OCI-LY3 (cell line): ENCODE measurements around the gene TOR1A.
A peak's percentile ranks its signal among the peaks of the same experiment; 100 is the strongest.

ENCODE experiments used
- H2AFZ ChIP-seq: fragments of 200-600, 300-600 bp; shearing (Covaris generic); 2 replicates; pipeline ENCODE4 v1.6.0; 2014; ENCODE audit warnings: antibody characterized with exemption, low read depth, low read length
- H3K27ac ChIP-seq: fragments of 200-600, 300-600 bp; sonication (generic); 2 replicates; pipeline ENCODE4 v1.5.1; 2014; ENCODE audit warnings: mild to moderate bottlenecking, low read length, moderate library complexity, mixed read lengths
- H3K27me3 ChIP-seq: fragments of 200-600, 300-600 bp; sonication (generic); 2 replicates; pipeline ENCODE4 v1.6.1; 2014; ENCODE audit warnings: low read depth, low read length, mixed read lengths
- H3K36me3 ChIP-seq: fragments of 200-600, 300-600 bp; sonication (generic); replicated peaks from 2 replicates; pipeline ENCODE3; 2014; ENCODE audit warnings: low read depth, low read length, mixed read lengths
- H3K4me1 ChIP-seq: fragments of 300-600, 200-600 bp; sonication (generic); 2 replicates; pipeline ENCODE4 v1.6.1; 2014; ENCODE audit warnings: low read length, mixed read lengths
- H3K4me2 ChIP-seq: fragments of 200-600, 300-600 bp; sonication (generic); 2 replicates; pipeline ENCODE4 v1.6.1; 2014; ENCODE audit warnings: low read length, mixed read lengths
- H3K4me3 ChIP-seq: fragments of 300-600, 200-600 bp; sonication (generic); 2 replicates; pipeline ENCODE4 v1.5.1; 2014; ENCODE audit warnings: antibody characterized with exemption, mild to moderate bottlenecking, low read length, moderate library complexity
- H3K79me2 ChIP-seq: fragments of 300-600, 200-600 bp; shearing (Covaris generic); 2 replicates; pipeline ENCODE4 v1.6.1; 2014; ENCODE audit warnings: mild to moderate bottlenecking, low read length, mixed read lengths
- H3K9ac ChIP-seq: fragments of 300-600, 200-600 bp; shearing (Covaris generic); 2 replicates; pipeline ENCODE4 v1.6.0; 2014; ENCODE audit warnings: mild to moderate bottlenecking, low read length, moderate library complexity
- H3K9me3 ChIP-seq: fragments of 200-600, 300-600 bp; shearing (Covaris generic); 2 replicates; pipeline ENCODE4 v1.6.1; 2014; ENCODE audit warnings: low read length, mixed read lengths; ENCODE audit not compliant: insufficient read depth
- H4K20me1 ChIP-seq: fragments of 200-600, 300-600 bp; sonication (generic); 2 replicates; pipeline ENCODE4 v1.6.1; 2016; ENCODE audit warnings: low read length, mixed read lengths; ENCODE audit not compliant: insufficient read depth
- CTCF ChIP-seq: fragments of 200-600, 300-600 bp; sonication (generic); IDR thresholded peaks from 2 replicates; pipeline ENCODE4 v1.5.1; 2014; ENCODE audit warnings: antibody characterized with exemption, low read length, low read depth
- EZH2phosphoT487 ChIP-seq: fragments of 200-600 bp; shearing (Covaris generic); IDR thresholded peaks from 2 replicates; pipeline ENCODE4 v1.6.1; 2018; ENCODE audit warnings: antibody characterized with exemption, mixed run types, low read depth

Gene TOR1A

GRCh38 chr9:129835860-129836223 lies 11.9 kb upstream of the TOR1A start:
- Histone ChIP-seq H3K9ac (peak overlapping the region; percentile 76), H3K9me3 (no peaks in the 10 kb centered on the region), H3K4me1 (peaks cover 14% of the 10 kb centered on the region), H3K27me3 (no peaks in the 10 kb centered on the region), H3K36me3 (peaks cover 12% of the 10 kb centered on the region), H3K4me2 (peak overlapping the region; percentile 87), H4K20me1 (no peaks in the 10 kb centered on the region), H2AFZ (no peak overlapping the region; the same call in 1 of the 2 replicates), H3K79me2 (peaks cover 27% of the 10 kb centered on the region), H3K4me3 (peak overlapping the region; percentile 94), H3K27ac (no peak overlapping the region)
- TF ChIP-seq CTCF (no peak), EZH2phosphoT487 (no peak)

GRCh38 chr9:129835128-129835859 lies 11.4 kb upstream of the TOR1A start, which contains the start of the genes C9orf78 and USP20:
TSS of gene C9orf78 (minus strand) at chr9:129835275. CDS start at chr9:129835221, 54 bp downstream.
TSS of gene USP20 (plus strand) at chr9:129835458. CDS start at chr9:129852556, 17,098 bp downstream.
- H3K27ac ChIP-seq: peak within 1 kb of the TSS; percentile 32
- no peaks in the 10 kb centered on the region for H3K9me3 ChIP-seq
- H3K4me2 ChIP-seq: peak within 1 kb of the TSS; percentile 95
- TF ChIP-seq CTCF (no peak), EZH2phosphoT487 (no peak)
- peak within 1 kb of the TSS; percentile 94 for H3K4me3 ChIP-seq
- peaks cover 14% of the 10 kb centered on the region for H3K4me1 ChIP-seq
- peak within 1 kb of the TSS; percentile 62; the same call in 1 of the 2 replicates for H2AFZ ChIP-seq
- peak within 1 kb of the TSS; percentile 80 for H3K9ac ChIP-seq
- H3K79me2 ChIP-seq: peaks cover 27% of the 10 kb centered on the region
- no peaks in the 10 kb centered on the region for H4K20me1 ChIP-seq
- peaks cover 14% of the 10 kb centered on the region for H3K36me3 ChIP-seq
- H3K27me3 ChIP-seq: no peaks in the 10 kb centered on the region

DNA sequence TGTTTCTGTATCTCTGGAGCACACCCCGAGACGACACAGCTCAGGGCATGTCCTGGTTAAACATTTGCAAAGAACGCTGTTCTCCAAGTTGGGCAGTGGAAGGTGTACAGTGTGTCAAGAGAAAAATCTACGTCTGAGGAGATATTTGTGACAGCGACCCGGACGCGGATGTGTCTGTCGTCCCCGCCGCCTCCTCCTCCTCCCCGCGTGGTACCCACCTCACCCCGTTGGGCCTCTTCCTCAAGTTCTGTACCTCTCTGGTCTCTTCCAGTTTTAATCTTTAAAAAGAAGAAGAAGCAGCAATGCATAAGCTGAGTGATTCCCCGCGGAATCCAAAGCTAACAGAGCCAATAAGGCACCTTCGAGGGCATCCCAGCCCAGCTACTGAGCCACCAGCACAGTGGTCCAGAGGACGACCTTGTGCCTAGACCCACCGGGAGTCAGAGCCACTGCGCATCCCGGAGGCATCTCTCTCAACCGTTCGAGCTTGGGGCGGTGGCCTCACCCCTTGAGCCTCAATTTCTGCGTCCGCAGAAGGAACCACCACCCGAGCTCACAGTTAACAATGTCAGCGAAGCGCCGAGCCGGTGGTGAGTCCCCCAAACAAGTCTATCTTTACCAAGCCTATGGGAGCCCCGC lies 10.7 kb upstream of the TOR1A start:
- Histone ChIP-seq H3K79me2 (peaks cover 27% of the 10 kb centered on the region), H3K27me3 (no peaks in the 10 kb centered on the region), H3K27ac (peak overlapping the region; percentile 32), H3K4me2 (peak overlapping the region; percentile 95), H4K20me1 (no peaks in the 10 kb centered on the region), H3K9me3 (no peaks in the 10 kb centered on the region), H3K9ac (peak overlapping the region; percentile 80), H3K4me1 (peaks cover 14% of the 10 kb centered on the region), H3K36me3 (peaks cover 14% of the 10 kb centered on the region), H3K4me3 (peak overlapping the region; percentile 94), H2AFZ (peak overlapping the region; percentile 62; the same call in 1 of the 2 replicates)
- TF ChIP-seq CTCF (no peak), EZH2phosphoT487 (no peak)

- TF ChIP-seq CTCF: no peak
- no peak for TF ChIP-seq EZH2phosphoT487
Observed at GRCh38 chr9:129832982-129833381, 9.0 kb upstream of the TOR1A start.

More at GRCh38 chr9:129832982-129833381, 9.0 kb upstream of the TOR1A start:
- H3K36me3 ChIP-seq: peaks cover 18% of the 10 kb centered on the region
- no peaks in the 10 kb centered on the region for H3K27me3 ChIP-seq
- H4K20me1 ChIP-seq: no peaks in the 10 kb centered on the region
- peaks cover 14% of the 10 kb centered on the region for H3K4me1 ChIP-seq
- no peak overlapping the region for H3K4me2 ChIP-seq
- peaks cover 27% of the 10 kb centered on the region for H3K79me2 ChIP-seq
- no peaks in the 10 kb centered on the region for H3K9me3 ChIP-seq
- H3K9ac ChIP-seq: no peak overlapping the region
- H2AFZ ChIP-seq: no peak overlapping the region
- H3K27ac ChIP-seq: no peak overlapping the region
- H3K4me3 ChIP-seq: no peak overlapping the region
